ENCODE measurements around the gene SEC31A.
A peak's percentile ranks its signal among the peaks of the same experiment; 100 is the strongest.

SEC31A gene

DNA sequence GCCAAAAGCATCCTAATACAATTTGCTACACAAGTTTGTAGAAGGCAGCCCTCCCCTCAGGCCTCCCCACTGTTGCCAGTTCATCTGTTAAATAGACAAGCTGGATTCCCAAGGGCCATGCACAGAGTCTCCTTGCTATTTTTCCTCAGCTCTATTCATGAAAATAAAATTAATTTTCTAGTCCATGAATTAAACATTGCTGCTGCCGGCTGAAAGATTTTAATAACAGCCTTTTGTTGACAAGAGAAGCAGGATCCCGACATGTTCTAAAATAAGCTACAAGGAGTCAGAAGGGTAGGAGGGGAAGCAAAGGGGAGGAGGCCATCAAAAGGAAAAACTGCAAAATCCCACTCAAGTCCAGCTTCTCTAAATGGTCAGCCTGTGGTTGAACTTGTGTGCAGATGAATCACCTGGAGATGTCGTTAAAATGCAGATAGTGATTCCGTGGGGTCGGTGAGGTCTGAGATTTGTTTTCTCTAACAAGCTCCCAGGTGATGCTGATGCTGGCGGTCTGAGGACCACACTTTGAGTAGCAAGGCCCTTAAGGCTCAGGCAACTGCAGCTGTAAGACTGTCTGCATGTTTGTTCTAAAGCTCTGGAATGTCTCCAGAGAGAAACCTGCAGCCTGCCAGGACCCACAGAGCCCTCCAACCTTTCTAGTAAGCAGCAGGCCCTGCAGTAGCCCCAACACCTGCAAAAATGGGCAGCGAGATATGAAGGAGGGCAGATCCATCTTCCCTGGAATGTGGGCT lies 101.8 kb downstream of the SEC31A start:
- no peak for DNase-seq

- no peak for DNase-seq
Observed at GRCh38 chr4:82787342-82787741, 103.6 kb downstream of the SEC31A start.

DNA sequence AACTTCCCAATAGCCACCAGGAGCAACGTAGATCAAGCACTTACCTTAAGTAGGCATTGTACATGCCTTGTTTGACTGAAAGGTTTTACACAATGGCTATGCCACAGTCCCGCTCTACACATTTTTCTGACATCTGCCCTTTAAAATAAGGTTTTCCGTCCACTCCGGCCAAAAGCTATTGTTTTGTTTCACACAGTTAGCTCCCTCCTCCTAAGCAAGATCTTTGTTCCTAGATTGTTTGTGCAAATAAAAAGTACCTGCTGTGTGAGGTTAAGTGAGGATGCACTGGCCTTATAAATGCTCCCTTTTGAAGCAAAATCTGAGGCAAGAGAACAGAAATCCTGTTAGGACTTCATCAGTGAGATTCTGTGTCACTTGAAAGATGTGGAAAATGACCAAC lies 104.1 kb downstream of the SEC31A start:
- DNase-seq: no peak

DNA sequence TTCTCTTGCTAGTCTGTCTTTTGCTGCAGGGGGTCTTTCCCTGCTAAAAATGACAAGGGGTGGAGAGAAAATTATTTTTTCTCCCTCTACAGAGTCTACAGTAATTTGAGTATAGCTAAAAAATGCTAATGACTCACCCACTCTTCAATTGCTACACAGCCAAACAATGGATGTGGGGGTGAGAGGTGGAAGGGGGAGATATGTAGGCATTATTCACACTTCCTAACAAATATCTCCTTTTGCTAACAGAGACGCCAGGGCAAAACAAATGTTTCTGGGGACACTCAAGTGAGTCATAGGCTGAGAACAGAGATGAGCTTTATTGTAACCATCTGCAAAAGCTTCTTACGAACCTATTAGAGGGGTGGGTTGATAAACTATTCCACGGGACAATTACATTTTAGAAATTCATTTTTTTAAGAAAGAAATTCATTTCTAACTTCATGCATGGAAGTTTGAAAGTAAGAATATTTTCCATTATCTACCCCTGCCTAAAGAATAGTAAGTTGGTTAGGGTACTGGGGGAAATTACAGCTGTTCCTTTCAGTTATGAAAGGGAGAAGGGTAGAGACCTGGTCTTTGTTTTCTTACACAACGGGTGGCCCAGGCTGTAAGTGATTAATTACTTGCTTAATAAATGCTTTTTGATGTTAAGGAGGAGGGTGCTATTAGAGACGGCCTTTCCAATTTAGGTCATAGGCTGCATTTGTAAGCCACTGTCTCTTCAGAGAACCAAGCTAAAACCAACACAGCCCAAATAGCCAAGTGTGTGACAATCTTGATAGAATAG lies 105.1 kb downstream of the SEC31A start:
- DNase-seq: peak; percentile 46

DNA sequence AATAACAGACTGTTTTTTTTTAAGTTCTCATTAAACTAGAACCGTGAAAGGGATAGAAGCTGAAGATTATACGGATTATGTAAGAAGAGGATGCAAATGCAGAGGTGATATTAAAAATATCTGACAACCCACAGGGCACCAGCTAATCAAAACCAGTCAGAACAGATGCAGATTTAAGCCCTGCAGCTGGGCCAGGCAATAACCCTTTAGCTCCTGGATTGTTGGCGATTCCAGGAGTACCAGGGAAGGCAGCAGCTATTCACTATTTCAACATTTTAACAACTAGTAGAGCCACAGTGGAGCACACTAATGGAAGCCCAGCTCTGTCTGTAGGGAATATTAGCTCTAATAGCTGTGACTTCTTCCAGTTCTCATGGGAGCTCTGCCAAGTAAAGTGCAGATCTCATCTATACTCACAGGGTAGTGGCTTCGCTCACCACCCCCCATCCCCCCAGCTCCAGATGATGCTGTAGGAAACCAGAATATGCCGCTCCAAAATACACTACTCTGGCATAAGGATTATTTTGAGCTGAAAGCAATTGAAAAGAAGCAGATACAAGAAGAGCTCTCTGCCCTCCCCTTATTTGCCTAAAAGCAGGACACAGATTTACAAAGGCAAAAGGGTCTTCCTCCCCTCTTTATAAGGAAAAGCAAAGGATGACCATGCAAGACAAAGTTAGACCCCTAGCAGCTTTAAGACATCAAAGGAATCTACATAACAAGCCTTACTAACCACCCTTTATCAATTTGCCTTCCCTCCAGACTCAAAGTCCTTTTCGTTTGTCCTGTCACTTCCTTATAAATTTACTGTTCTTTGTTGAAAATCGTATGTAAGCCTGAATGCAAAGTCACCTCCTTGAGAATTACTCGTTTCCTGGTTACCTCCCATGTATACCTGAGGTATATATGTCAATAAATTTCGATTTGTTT lies 106.0 kb downstream of the SEC31A start:
- peak; percentile 82 for DNase-seq

- no peak for DNase-seq
Observed at GRCh38 chr4:82782626-82783345, 108.2 kb downstream of the SEC31A start.

DNA sequence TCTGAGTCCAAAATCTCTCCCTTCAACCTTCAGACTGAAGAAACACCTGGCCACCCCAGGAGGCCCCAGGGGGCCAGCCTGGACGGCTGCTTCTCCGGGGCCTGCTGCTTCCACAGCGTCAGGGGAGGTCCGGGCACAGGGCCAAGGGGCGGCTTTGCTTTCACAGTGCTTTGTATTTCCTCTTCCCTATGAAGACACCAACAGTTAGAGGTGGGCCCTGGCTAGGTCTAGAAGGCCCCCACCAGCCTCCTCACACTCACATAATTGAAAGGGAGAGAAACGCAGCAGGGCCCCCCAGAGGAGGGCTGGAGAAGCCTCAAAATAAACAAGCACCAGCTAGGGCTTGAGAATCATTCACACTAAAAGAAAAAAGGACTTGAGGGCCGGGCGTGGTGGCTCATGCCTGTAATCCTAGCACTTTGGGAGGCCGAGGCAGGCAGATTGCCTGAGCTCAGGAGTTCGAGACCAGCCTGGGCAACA lies 110.2 kb downstream of the SEC31A start:
- DNase-seq: peak; percentile 65

GRCh38 chr4:82780170-82780751 lies 110.7 kb downstream of the SEC31A start:
- DNase-seq: no peak

- DNase-seq: no peak
Observed at GRCh38 chr4:82779032-82779431, 111.9 kb downstream of the SEC31A start.

- no peak for DNase-seq
Observed at GRCh38 chr4:82777857-82778525, 113.0 kb downstream of the SEC31A start.

- DNase-seq: peak; percentile 34
Observed at GRCh38 chr4:82776925-82777542, 113.9 kb downstream of the SEC31A start.

- no peak for DNase-seq
Observed at GRCh38 chr4:82775243-82775642, 115.7 kb downstream of the SEC31A start.

DNA sequence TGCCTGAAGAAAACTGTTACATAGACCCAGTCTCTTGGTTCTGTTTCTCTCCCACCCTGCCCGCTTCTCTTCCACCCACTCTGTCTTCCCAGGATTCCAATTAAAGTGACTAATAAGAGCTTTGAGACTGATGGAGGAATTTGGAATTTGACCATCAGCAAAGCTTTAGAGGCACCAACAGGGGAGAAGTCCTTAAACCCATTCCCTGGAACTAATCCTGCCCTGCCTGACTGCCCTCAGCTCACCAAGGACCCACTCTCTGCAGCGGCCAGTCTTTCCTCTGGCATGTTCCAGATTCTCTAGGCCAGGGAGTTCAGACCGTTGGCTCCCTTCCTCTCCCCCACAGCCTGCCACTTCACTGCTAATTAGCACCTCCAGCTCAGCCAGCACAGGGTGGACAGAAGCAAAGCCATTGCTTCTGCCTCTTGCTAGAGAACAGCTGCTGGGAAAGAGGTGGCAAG lies 116.2 kb downstream of the SEC31A start:
- DNase-seq: peak; percentile 62

- DNase-seq: no peak
Observed at GRCh38 chr4:82773057-82773456, 117.9 kb downstream of the SEC31A start.

DNA sequence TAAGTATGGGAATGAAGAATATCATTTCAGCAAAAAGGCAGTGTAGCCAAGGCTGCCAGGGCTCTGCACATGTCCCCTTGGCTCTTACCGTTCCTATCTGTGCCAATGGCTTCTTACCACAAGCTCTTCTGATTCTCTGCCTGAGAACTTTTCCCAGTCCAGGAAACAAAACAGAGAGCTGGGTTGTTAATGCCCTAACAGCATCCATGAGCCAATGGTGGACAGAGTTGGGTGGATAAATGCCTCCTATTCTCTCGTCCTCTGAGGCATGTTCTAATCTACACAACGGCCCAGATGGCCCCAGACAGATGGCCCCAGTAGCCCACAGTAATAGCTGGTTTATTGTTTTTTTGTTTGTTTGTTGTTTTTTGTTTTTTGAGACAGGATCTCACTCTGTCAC lies 120.3 kb downstream of the SEC31A start:
- no peak for DNase-seq

All from eye (tissue), 1 donor.